SK-N-DZ (cell line): ENCODE measurements around the gene TBC1D7.

Source experiments
- DNase-seq: peaks from one replicate; pipeline ENCODE4 v3.0.0-alpha.2; 2015; ENCODE audit warnings: low spot score

The TBC1D7 gene

DNA sequence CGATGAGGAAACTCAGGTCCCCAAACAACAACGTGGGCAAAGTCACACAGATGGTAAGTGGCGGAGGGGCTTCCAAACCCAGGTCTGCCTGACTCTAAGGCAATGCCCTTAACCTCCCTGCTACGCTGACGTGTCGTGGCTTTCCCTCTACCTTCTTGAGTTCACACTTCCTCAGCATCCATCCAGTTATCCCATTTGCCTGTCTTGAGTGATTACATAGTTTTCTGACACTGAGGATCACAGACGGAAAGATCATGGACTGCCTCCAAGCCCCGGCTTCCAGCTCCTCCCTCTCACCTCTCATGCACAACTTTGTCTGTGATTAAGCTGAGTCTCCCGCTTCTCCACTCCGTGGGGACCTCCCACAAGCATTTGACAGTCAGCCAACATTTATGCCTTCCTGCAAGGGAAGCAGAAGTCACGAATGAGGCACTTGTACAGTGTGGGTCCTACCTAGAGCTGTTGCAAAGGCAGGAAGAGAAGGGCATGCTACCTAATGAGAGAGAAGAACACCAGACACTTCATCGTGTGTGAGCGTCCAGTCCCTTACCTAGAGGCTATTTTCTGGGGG lies 33.8 kb downstream of the TBC1D7 start:
- no peak for DNase-seq

DNA sequence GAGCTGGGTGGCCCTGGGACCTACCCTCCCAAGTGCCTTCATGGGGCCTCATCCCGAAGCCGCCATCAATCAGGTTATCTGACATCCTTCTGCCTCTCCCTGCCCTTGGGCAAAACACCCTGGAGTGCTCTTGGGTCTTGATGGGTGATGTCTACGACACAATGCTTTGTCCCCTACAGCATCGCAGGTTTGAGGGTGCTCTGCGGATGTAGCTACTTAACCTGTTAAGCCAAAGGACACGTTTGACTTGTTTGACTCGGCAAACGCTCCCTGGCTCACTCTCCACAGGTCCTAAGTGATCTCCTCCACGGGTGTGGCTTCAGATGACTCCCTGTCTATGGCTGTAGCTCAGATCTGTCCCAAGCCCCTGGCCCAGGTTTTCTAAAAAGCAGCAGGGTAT lies 35.6 kb downstream of the TBC1D7 start:
- DNase-seq: no peak

DNA sequence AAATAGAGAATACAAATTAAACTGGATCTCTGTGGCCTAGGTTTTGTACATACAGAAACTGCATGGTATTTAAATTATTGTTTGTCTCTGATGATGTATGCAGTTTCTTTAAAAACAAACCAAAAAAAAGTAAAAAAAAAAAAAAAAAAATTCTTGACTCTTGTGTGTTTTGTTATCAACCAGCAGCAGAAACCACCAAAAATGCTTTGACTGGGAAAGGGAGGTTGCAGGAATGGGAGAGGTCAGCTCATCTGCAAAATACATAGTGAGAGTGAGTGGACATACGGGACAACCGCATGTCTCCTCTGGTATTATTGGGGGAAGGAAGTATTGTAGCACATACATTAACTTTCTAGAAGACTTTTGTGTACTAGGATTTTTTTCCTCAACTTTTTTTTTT lies 38.0 kb downstream of the TBC1D7 start:
- DNase-seq: no peak

- no peak for DNase-seq
These were observed 38.5 kb downstream of the TBC1D7 start for GRCh38 chr6:13289789-13290318.

DNA sequence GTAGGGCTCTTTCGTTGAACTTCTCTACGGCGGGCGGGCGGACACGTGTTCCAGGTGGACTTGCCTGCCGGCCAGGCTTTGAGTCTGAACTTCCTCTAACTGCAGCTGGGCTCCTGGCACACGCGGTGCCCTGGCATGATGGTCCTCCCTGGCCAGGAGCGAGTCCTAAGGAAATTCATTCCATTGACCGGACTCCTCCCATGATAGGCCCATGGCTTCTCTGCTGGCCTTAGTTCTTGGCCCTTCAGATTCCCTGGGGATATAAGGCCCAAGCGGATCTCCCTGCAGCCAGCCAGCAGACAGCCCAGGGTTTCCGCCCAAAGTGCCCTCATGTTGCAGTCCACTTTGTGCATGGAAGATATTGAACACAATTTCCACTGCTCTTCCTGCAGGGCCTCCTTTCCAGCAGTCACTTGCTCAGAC lies 39.4 kb downstream of the TBC1D7 start:
- no peak for DNase-seq

DNA sequence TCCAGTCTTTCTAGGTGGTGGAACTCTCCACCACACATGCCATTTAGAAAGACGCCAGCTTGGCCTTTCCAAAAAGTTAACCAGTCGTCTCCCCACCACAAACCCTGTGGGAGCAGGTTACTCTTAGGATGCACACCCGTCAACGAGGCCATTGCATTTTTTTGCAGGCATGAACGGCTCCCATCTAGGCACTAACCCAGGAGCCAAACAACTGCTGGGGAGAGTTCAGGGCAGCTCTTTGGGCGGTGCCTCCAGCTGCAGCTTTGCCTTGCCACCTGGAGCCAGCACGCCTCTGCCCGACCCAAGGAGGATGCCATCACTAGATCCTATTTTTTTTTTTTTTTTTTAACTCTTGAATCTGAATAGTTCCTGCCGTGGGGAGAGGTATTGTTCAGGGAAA lies 39.9 kb downstream of the TBC1D7 start:
- no peak for DNase-seq

DNA sequence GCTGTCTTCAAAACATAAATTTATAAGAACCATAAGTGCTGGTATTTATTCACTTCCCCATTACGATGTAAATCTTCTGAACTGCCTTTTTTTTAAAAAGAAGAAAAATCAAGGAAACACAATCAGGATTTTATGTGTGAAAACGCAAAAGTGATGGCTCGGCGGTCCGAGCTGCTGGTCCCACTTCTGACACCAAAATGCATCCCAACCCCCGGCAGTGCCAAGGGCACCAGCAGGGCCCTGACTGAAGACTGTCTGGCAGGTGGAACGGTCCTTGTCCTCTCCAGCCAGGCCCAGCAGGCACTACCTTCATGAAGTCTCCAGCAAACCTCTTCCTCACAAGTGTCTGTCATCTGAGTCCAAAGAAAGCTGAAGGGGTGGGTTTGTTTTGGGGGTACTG lies 41.2 kb downstream of the TBC1D7 start:
- no peak for DNase-seq

DNA sequence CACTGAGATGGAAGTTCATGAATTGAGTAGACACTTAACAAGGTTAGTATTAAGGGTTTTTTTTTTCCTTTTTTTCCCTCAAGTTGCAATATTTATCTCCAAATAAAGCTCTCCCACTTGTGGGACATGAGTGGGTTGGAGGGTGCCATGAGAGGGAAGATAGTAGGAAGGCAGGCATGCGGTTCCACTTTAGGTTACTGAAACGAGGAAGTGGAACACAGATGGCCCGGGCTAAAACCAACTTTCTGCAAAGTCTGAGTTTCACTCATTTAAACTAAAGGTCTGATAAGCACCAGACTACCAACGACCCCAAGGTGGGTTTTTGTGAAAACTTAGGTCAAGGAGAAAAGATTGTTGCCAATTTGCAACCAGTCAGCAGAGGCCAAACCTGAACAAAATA lies 42.2 kb downstream of the TBC1D7 start:
- no peak for DNase-seq

GRCh38 chr6:13285705-13286104 lies 42.6 kb downstream of the TBC1D7 start:
- DNase-seq: no peak

DNA sequence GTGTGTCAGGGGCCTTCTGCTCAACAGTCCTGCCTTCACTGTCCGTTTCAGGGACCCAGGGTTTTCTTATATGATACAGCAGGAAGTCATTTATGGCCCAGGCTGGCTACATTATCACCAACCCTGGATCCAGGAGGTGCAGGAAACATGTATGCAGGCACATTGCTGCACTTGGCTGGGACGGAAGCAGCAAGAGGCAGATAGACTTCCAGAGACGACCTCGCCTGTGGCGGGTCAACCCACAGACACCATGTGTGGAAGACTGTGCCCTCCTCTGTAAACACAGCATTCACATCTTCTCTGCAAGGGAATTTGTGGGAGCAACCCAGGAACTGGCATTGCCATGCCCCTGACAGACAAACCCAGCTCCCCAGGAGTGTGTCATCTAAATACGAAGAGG lies 43.7 kb downstream of the TBC1D7 start:
- no peak for DNase-seq

DNA sequence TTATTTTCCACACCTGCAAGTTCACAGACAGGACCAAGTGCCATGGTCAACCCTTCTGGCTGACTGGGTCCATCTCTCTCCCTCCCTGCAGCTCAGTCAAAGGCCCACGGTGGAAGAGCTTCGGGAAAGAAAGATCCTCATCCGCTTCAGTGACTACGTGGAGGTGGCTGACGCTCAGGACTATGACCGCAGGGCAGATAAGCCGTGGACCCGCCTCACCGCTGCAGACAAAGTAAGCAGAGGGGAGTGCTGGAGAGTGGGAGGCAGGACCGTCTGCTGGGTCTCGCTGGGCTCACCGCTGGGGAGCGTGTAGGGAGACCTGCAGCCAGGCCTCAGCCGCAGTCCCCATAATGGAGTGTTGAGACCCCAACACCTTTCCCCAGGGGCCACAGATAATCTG lies 45.0 kb downstream of the TBC1D7 start:
- no peak for DNase-seq

DNA sequence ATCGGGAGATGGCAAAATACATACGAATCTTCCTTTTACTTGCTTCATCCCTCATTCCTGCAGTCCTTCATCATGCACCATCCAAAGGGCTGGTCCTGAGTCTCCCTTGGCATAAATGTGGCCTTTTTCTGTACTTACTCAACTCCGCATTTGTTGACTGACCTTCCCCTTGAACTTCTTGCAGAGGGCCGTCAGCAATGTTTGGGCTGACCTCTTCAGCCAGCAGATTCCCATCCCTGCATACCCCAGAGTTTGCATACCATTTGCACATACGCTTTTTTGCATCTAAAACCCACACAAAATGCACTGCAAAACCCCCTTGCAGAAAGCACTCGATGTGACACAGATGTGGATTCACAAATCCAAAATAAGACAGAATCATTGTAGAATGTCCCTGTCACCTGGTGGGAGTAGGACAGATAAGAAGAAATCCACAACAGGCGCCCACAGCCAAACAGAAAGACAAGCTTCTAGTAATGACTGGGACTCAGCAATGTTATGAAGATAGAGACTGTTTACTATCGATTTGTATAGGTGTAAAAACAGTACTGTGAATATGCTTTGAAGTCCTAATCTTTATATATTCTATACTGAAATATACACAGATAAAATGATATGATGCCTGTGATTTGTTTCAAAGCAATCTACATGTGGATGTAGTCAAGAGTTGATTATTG lies 45.8 kb downstream of the TBC1D7 start:
- no peak for DNase-seq

DNA sequence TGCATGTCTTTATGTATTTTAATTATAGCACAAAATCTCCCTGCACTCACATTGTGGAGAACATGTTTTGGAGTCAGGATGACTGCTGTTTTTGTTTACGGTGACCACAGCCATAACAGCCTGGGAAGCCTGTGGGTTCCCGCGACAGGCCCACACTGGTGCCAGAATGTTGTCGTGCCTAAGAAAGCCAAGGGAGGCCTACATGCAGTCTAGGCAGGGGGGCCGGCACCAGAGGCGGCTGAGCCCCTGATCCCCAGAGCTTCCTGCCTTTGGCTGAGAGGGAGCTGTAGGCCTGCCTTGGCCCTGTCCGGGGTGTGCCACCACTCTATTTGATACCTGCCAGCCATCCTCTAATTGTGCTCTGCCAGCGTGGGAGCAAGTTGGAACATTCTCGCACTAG lies 46.7 kb downstream of the TBC1D7 start:
- no peak for DNase-seq

- no peak for DNase-seq
These were observed 48.1 kb downstream of the TBC1D7 start for GRCh38 chr6:13280254-13280653.

GRCh38 chr6:13278991-13279390 lies 49.3 kb downstream of the TBC1D7 start:
- DNase-seq: no peak

- DNase-seq: no peak
These were observed 50.2 kb downstream of the TBC1D7 start for GRCh38 chr6:13278164-13278563.

DNA sequence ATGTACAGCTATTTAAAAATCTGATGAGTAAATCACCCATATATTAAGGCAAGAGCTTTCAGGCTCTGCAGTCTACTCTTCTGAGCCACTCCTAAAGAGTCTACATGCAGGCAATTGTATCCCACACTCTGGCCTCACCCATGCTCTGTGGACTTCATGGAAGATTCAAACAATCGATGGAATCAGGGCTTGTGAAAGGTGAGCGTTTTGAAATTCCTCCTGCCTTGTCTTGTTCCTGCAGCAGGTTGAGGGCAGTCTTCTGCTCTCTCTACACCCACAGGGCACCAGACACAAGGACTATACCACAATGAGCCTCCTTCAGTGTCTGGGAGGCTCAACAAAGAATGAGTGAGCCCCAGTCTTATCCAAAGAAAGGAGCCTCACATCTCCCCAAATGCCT lies 51.1 kb downstream of the TBC1D7 start:
- DNase-seq: no peak

DNA sequence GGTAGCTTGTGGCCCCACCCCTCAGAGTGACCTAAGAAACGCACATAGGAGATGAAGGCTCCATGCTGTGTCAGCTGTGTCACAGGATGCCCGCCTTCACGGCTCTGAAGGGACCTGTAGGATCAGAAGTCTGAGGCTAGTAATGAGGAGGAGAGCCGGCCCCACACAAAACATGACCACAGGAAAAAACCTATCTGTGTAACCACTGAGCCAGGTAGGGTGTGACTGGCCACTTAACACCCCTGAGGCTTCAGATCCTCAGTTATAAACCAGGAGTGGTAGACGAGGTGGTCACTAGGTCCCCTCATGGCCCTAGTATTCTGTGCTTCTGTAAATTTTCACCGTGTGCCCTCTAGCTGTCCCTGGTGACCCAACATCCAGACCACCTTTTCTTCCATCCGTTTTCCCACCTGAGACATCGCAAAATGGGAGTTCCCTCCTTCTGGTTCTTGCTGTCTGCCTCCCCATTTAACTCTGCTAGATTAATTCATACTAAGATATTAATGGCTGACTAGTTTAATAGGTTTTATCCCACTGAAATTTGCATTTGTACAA lies 52.8 kb downstream of the TBC1D7 start:
- DNase-seq: no peak

- no peak for DNase-seq
These were observed 53.5 kb downstream of the TBC1D7 start for GRCh38 chr6:13274707-13275434.

DNA sequence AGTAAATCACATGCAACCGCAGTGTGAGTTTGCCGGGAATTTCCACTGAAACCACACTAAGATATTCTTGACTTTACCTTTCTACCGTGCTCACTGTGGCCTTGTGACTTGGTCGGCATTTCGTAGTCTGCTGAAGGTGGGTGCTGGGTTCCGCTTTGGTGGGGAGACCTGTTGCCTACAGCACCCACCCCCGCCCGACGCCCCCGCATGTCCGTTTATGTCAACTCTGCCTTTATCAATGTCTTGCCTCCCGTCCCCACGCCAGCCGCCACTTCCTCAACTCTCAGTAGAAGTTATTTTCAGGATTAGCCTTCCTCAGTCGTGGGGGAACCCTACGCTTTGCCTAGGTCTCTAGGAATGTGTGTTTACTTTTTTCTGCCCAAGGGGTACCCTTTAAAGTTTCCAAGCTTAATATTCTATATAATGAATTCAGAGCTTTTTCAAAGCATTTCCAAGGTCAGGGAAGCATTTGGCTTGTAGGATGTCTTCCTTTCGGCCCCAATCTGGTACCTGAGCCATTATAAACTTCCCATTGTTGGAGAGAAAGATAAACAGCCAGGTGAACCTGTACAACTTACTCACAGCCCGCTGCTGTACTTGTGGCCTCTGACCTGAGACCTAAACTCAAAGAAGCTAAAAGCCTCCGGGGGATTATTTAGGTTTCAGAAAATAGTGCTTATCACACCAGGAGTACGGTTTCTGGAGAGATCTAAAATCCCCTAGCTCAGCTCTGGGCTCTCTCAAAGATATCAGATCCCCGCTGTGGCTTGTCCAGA lies 54.2 kb downstream of the TBC1D7 start:
- DNase-seq: no peak

DNA sequence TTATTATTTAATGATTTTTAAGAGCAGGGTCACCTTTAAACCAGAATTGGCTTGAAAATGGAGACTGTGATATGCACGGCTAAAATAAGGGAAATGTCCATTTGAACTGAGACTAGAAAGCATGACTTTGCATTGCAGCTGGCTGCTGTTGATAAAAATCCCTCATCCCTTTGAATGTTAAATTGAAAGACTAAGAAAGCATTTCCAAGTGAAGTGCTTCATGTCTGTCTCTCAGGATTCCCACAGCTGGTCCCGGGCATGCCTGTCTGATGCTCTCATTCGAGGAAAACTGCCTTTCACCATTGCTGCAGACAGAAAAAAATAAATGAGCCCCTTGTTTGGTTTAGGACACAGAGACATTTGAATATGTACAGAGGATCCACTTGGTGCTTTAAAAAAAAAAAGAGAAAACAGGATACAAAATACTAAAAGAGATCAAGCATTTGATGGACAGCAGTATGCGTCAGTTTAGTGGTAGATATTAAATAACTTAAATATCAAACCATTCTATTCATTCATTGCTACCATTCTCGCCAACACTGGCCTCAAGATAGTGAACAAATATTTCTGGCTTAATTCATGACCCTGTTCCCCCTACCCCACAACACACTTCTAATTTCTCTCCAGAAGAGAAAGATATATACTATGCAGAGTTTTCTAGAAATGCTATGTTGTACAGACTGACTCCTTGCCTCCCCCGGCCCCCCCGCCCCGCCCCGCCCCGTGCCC lies 55.0 kb downstream of the TBC1D7 start:
- no peak for DNase-seq
